ENCODE results near the gene TCF12.

TCF12 gene

DNA sequence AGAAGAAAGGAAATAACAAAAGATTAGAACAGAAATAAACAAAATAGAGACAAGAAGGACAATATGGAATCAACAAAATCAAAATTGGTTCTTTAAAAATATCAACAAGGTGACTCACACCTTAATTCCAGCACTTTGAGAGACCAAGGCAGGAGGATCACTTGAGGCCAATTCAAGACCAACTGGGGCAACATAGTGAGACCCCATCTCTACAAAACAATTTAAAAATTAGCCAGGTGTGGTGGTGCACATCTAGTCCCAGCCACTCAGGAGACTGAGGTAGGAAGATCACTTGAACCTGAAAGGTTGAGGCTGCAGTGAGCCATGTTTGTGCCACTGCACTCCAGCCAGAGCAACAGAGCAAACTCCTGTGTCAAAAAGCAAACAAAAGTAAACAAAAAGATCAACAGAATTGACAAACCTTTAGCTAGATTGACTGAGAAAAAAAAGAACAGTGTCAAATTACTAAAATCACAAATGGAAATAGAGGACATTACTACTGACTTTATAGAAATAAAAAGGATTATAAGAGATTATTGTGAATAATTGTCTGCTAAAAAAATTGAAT, 267.1 kb downstream of the TCF12 start:
- DNase-seq, result no peak

- DNase-seq, result no peak
Measured at GRCh38 chr15:57189466-57189865, 271.0 kb downstream of the TCF12 start.

- DNase-seq, result no peak
Measured at GRCh38 chr15:57190208-57190607, 271.8 kb downstream of the TCF12 start.

GRCh38 chr15:57193161-57193560, 274.7 kb downstream of the TCF12 start:
- no peak for DNase-seq

- no peak for DNase-seq
Measured at GRCh38 chr15:57195326-57195725, 276.9 kb downstream of the TCF12 start.

DNA sequence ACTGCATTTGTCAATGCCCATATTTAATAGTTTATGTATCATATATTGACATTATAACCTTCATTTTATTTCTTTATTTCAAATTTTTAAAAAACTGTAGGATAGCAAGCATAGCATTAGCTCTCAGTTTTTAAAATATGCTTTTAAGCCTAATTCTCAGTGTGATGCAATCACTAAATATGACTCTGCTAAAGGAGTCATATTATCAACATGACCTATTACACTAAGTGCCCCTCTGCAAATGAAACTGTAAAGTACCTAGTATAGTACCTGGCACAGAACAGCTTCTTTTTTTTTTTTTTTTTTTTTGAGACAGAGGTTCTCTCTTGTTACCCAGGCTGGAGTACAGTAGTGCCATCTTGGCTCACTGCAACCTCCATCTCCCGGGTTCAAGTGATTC, 278.4 kb downstream of the TCF12 start:
- no peak for DNase-seq

DNA sequence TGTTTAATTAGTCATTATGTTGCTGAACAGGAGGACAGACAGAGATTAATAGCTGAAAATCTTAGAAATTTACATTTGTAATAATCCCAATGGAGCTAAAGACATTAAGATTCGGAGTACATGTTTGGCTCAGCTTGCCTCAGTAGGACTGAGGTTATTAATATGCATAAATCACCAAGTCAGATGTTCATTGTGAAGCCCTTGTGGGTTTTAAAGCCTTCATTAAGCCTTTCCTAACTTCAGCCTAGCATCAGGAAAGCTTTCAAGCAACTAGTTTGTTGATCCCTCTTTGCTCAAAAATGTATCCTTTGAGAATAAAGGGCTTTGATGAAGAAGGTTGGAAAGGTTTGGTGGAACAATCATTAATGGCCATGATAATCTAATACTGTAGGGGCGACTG, 279.7 kb downstream of the TCF12 start:
- DNase-seq, result no peak

GRCh38 chr15:57198654-57199291, 280.3 kb downstream of the TCF12 start:
- no peak for DNase-seq

GRCh38 chr15:57201578-57201977, 283.1 kb downstream of the TCF12 start:
- no peak for DNase-seq

DNA sequence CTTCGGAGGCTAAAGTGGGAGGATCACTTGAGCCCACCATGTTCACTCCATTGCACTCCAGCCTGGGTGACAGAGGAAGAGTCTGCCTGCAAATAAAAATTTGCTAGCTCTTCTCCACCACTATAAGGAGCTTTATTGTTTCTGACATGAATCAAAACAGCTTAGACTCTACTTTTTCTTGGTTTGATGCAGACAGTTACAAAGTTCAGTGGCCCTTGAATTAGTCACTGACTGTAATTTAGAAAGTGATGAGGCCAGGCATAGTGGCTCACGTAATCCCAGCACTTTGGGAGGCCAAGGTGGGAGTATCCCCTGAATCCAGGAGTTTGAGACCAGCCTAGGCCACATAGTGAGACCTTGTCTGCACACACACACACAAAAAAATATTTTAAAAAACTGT, 285.5 kb downstream of the TCF12 start:
- DNase-seq, result no peak

GRCh38 chr15:57205027-57205855, 286.8 kb downstream of the TCF12 start:
- no peak for DNase-seq

DNA sequence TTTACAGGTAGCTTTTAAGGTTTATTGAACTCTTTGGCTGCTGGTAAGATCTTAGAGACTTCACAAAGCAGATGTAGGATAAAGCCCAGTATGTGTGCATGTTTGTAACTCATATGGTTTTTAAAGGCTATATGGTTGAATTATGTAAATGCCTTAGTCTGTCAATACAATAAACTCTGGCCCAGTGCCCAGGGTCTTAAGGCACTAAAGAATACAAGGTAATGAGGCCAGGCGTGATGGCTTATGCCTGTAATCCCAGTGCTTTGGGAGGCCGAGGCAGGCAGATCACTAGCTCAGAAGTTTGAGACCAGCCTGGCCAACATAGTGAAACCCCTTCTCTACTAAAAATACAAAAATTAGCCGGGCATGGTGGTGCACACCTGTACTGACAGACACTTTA, 287.6 kb downstream of the TCF12 start:
- DNase-seq, result no peak

GRCh38 chr15:57213862-57214261, 295.4 kb downstream of the TCF12 start:
- DNase-seq, result no peak

GRCh38 chr15:57215326-57215725, 296.9 kb downstream of the TCF12 start:
- no peak for DNase-seq

- no peak for DNase-seq
Measured at GRCh38 chr15:57215881-57216280, 297.4 kb downstream of the TCF12 start.

DNA sequence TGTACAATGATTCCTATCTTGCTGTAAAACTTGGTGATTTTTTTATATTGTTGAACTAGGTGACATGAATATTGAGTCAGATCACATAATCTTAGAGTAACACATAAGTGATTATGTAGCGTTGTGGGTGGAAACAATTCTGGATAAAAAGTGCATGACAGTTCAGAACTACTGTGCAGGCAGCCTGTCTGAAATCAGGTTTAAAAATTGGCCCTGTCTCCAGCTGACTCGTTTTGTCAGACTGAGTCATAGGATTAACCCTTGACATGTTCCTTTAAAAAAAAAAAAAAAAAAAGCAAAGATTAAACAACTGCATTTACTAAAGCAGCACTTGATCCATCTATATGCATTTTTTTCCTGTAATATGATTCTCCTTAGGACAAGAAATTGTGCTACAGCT, 297.8 kb downstream of the TCF12 start:
- DNase-seq, result no peak

- no peak for DNase-seq
Measured at GRCh38 chr15:57217778-57218598, 299.5 kb downstream of the TCF12 start.

- DNase-seq, result no peak
Measured at GRCh38 chr15:57218826-57219576, 300.6 kb downstream of the TCF12 start.

DNA sequence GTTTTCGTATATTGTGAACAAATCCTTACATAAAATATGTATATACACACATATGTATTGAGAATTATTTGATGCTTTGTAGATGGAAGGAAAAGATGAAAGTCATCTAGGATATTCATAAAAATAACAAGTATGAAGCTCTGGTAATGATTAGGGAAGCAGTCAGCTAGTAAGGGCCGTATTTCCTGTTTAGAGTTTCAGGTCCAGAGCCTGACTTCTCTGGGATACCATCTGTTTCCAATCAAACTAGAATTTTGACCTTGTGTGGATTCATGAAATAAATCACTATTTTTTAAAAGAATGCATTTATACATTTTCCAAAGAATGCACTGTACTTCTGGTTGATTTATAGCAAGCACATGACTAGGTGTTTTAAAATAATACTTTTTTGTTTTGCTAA, 301.8 kb downstream of the TCF12 start:
- no peak for DNase-seq

GRCh38 chr15:57221134-57221533, 302.7 kb downstream of the TCF12 start:
- no peak for DNase-seq

- no peak for DNase-seq
Measured at GRCh38 chr15:57223345-57223744, 304.9 kb downstream of the TCF12 start.

- DNase-seq, result no peak
Measured at GRCh38 chr15:57223887-57224286, 305.4 kb downstream of the TCF12 start.

GRCh38 chr15:57224664-57225063, 306.2 kb downstream of the TCF12 start:
- DNase-seq, result no peak
